Fibroblast of lung (primary cell): Measurements from ENCODE around the gene COQ4. TPM values are rescaled to one million over a fixed set of nuclear protein-coding genes. Genes with fewer than 3 reads are reported as not detected.

Experiments
- DNase-seq, 2 donors: peaks; one replicate each; pipeline versions ENCODE4 v3.0.0 to v3.0.0-alpha.2; 2010; ENCODE audit warnings: low read depth in 2 of 2
- H2AFZ ChIP-seq: 2 replicates; pipeline ENCODE4 v1.5.1; 2012; ENCODE audit warnings: low read length, control low read depth, inconsistent platforms
- H3K27ac ChIP-seq: 2 replicates; pipeline ENCODE4 v1.5.1; 2011; ENCODE audit warnings: low read length, control low read depth; ENCODE audit not compliant: insufficient read depth
- H3K27me3 ChIP-seq: 2 replicates; pipeline ENCODE4 v1.5.1; 2011; ENCODE audit warnings: mild to moderate bottlenecking, low read length; ENCODE audit not compliant: control insufficient read depth, insufficient read depth
- H3K36me3 ChIP-seq: 2 replicates; pipeline ENCODE4 v1.5.1; 2011; ENCODE audit warnings: low read length; ENCODE audit not compliant: control insufficient read depth, insufficient read depth
- H3K4me1 ChIP-seq: 2 replicates; pipeline ENCODE4 v1.5.1; 2011; ENCODE audit warnings: low read length; ENCODE audit not compliant: control insufficient read depth, insufficient read depth; ENCODE audit errors: extremely low read depth
- H3K4me2 ChIP-seq: 2 replicates; pipeline ENCODE4 v1.5.1; 2011; ENCODE audit warnings: low read length, control low read depth; ENCODE audit not compliant: insufficient read depth; ENCODE audit errors: extremely low read depth
- H3K4me3 ChIP-seq, 4 experiments: fragments of 200-600 bp in 1 of 4; sonication (generic) in 1 of 4; replicated peaks in 1 of 4; 2 replicates each; pipeline ENCODE4 v1.5.1; 2011 to 2016; ENCODE audit warnings: low read length in 4 of 4, low read depth in 3 of 4, mild to moderate bottlenecking in 3 of 4, control low read depth in 2 of 4, inconsistent platforms in 1 of 4, mixed read lengths in 1 of 4; ENCODE audit not compliant: insufficient read depth in 1 of 4; ENCODE audit errors: control extremely low read depth in 1 of 4
- H3K79me2 ChIP-seq: 2 replicates; pipeline ENCODE4 v1.5.1; 2012; ENCODE audit warnings: mild to moderate bottlenecking, low read length, inconsistent platforms; ENCODE audit not compliant: control insufficient read depth, insufficient read depth
- H3K9ac ChIP-seq: 2 replicates; pipeline ENCODE4 v1.5.1; 2011; ENCODE audit warnings: mild to moderate bottlenecking, low read length, control low read depth; ENCODE audit not compliant: insufficient read depth
- H3K9me3 ChIP-seq: 2 replicates; pipeline ENCODE4 v1.5.1; 2012; ENCODE audit warnings: low read depth, low read length; ENCODE audit not compliant: control insufficient read depth, insufficient read depth
- H4K20me1 ChIP-seq: 2 replicates; pipeline ENCODE4 v1.5.1; 2011; ENCODE audit warnings: low read length; ENCODE audit not compliant: control insufficient read depth, insufficient read depth; ENCODE audit errors: extremely low read depth
- CTCF ChIP-seq, 2 donors: IDR thresholded peaks in 1 of 2; conservative IDR thresholded peaks in 1 of 2; 1 replicate in 1 of 2; 2 replicates in 1 of 2; pipeline ENCODE4 v1.5.1; 2011 to 2012; ENCODE audit warnings: low read length in 2 of 2, control low read depth in 1 of 2, inconsistent platforms in 1 of 2, low read depth in 1 of 2, mild to moderate bottlenecking in 1 of 2
- EZH2 ChIP-seq: IDR thresholded peaks from 2 replicates; pipeline ENCODE4 v1.5.1; 2012; ENCODE audit warnings: low read length, control low read depth, mild to moderate bottlenecking; ENCODE audit errors: missing control alignments
- polyA plus RNA-seq, 2 donors: library from polyadenylated mRNA; depleted of rRNA in 1 of 2; stranded (reverse) in 1 of 2; unstranded in 1 of 2; fragments of >200 nt; gene quantifications; 2 replicates each; pipeline ENCODE4 v1.2.1, GENCODE V29; 2011 to 2012; ENCODE audit warnings: missing spikeins in 1 of 2
- total RNA-seq: library from RNA; depleted of rRNA; stranded (reverse); fragments of >200 nt; gene quantifications from 2 replicates; pipeline ENCODE4 v1.2.1, GENCODE V29; 2014

COQ4 gene
- total and polyA plus RNA-seq, 2 donors (not counting 1 experiment from before 2014, with no cell fraction given): 11.2 to 18.7 TPM

GRCh38 chr9:128361296-128361985 is 38.8 kb downstream of the COQ4 start:
- Histone ChIP-seq H4K20me1 (no peaks in the 10 kb centered on the region), H2AFZ (peak overlapping the region; percentile 81), H3K36me3 (no peaks in the 10 kb centered on the region), H3K27me3 (no peaks in the 10 kb centered on the region), H3K9ac (no peak overlapping the region), H3K9me3 (no peaks in the 10 kb centered on the region), H3K4me1 (peaks cover 6% of the 10 kb centered on the region), H3K79me2 (no peaks in the 10 kb centered on the region), H3K4me2 (peak overlapping the region; percentile 89), H3K4me3 (peak overlapping the region in 2 of 4 experiments; percentile 39 to 54), H3K27ac (peak overlapping the region; percentile 8)
- DNase-seq: no peak
- TF ChIP-seq CTCF (conservative IDR thresholded peaks at IDR 0.05 in 1 of 2, IDR thresholded peaks at IDR 0.05 in 1 of 2; ENCODE audit: low read depth in 1 of 2, low read length in 2 of 2) (no peak), EZH2 (no peak)

GRCh38 chr9:128361986-128362646 is 39.5 kb downstream of the COQ4 start:
- peak overlapping the region in 3 of 4 experiments; percentile 28 to 54 (median 39) for H3K4me3 ChIP-seq
- TF ChIP-seq EZH2: no peak
- peak; percentile 70 to 87 for TF ChIP-seq CTCF (conservative IDR thresholded peaks at IDR 0.05 in 1 of 2, IDR thresholded peaks at IDR 0.05 in 1 of 2; ENCODE audit: low read depth in 1 of 2, low read length in 2 of 2)
- H4K20me1 ChIP-seq: no peaks in the 10 kb centered on the region
- no peaks in the 10 kb centered on the region for H3K36me3 ChIP-seq
- H3K27ac ChIP-seq: no peak overlapping the region
- H3K4me2 ChIP-seq: peak overlapping the region; percentile 89
- H2AFZ ChIP-seq: peak overlapping the region; percentile 81
- H3K9me3 ChIP-seq: no peaks in the 10 kb centered on the region
- H3K79me2 ChIP-seq: no peaks in the 10 kb centered on the region
- DNase-seq: peak; percentile 74 to 81
- peaks cover 6% of the 10 kb centered on the region for H3K4me1 ChIP-seq
- H3K27me3 ChIP-seq: no peaks in the 10 kb centered on the region
- peak overlapping the region; percentile 13 for H3K9ac ChIP-seq

GRCh38 chr9:128362774-128363173 is 40.1 kb downstream of the COQ4 start:
- Histone ChIP-seq H3K4me2 (no peak overlapping the region), H3K36me3 (no peaks in the 10 kb centered on the region), H3K9ac (no peak overlapping the region), H2AFZ (no peak overlapping the region), H3K27me3 (no peaks in the 10 kb centered on the region), H3K4me1 (peaks cover 6% of the 10 kb centered on the region), H3K9me3 (no peaks in the 10 kb centered on the region), H3K27ac (no peak overlapping the region), H4K20me1 (no peaks in the 10 kb centered on the region), H3K79me2 (no peaks in the 10 kb centered on the region), H3K4me3 (no peak overlapping the region)
- no peak for TF ChIP-seq EZH2
- TF ChIP-seq CTCF (conservative IDR thresholded peaks at IDR 0.05 in 1 of 2, IDR thresholded peaks at IDR 0.05 in 1 of 2; ENCODE audit: low read depth in 1 of 2, low read length in 2 of 2): no peak
- no peak for DNase-seq
